DND-41 (cell line): ENCODE results near the gene FGL2.

Experiments
- ATAC-seq: fragments of 200-7000 bp; cut with Tn5 transposase; 3 replicates; pipeline ENCODE4 v1.9.1; 2021; ENCODE audit warnings: low read depth; ENCODE audit not compliant: insufficient read depth
- DNase-seq: peaks from one replicate; pipeline ENCODE4 v3.0.0-alpha.2; 2020
- H2AFZ ChIP-seq: 2 replicates; pipeline ENCODE4 v1.6.0; 2012; ENCODE audit warnings: low read depth, low read length
- H3K27ac ChIP-seq: 2 replicates; pipeline ENCODE4 v1.5.1; 2012; ENCODE audit warnings: low read length, inconsistent platforms
- H3K27me3 ChIP-seq: fragments of 200-600 bp; sonication (generic); 2 replicates; pipeline ENCODE4 v1.6.0; 2012; ENCODE audit warnings: low read length, mild to moderate bottlenecking, inconsistent platforms; ENCODE audit not compliant: insufficient read depth, poor library complexity
- H3K36me3 ChIP-seq: 2 replicates; pipeline ENCODE4 v1.5.1; 2012; ENCODE audit warnings: low read length, inconsistent platforms; ENCODE audit not compliant: insufficient read depth
- H3K4me1 ChIP-seq: 2 replicates; pipeline ENCODE4 v1.5.1; 2012; ENCODE audit warnings: mild to moderate bottlenecking, low read length; ENCODE audit not compliant: insufficient read depth
- H3K4me2 ChIP-seq: 2 replicates; pipeline ENCODE4 v1.6.0; 2012; ENCODE audit warnings: mild to moderate bottlenecking, moderate library complexity, low read length, inconsistent platforms; ENCODE audit not compliant: insufficient read depth
- H3K4me3 ChIP-seq, 2 experiments: fragments of 200-600 bp in 1 of 2; shearing (Covaris generic) in 1 of 2; 2 replicates each; pipeline ENCODE4 v1.5.1; 2012 to 2016; ENCODE audit warnings: inconsistent platforms in 2 of 2, low read length in 2 of 2, mild to moderate bottlenecking in 2 of 2, low read depth in 1 of 2, moderate library complexity in 1 of 2
- H3K79me2 ChIP-seq: 2 replicates; pipeline ENCODE4 v1.6.0; 2012; ENCODE audit warnings: low read length, inconsistent platforms; ENCODE audit not compliant: insufficient read depth
- H3K9ac ChIP-seq: 2 replicates; pipeline ENCODE4 v1.6.0; 2012; ENCODE audit warnings: low read depth, mild to moderate bottlenecking, inconsistent platforms, low read length, moderate library complexity
- H3K9me3 ChIP-seq: 2 replicates; pipeline ENCODE4 v1.5.1; 2012; ENCODE audit warnings: low read length, moderate library complexity, mild to moderate bottlenecking, inconsistent platforms; ENCODE audit not compliant: insufficient read depth, severe bottlenecking
- H4K20me1 ChIP-seq: 2 replicates; pipeline ENCODE4 v1.6.0; 2012; ENCODE audit warnings: low read length; ENCODE audit not compliant: insufficient read depth
- EZH2 ChIP-seq: IDR thresholded peaks from 3 replicates; pipeline ENCODE4 v1.6.1; 2012; ENCODE audit warnings: borderline replicate concordance, low read depth, mild to moderate bottlenecking, moderate library complexity, low read length, inconsistent platforms; ENCODE audit not compliant: severe bottlenecking
- TF ChIP-seq, protein P1 (sequence below): IDR thresholded peaks from 2 replicates; pipeline ENCODE4 v1.5.1; 2012; ENCODE audit warnings: borderline replicate concordance, low read length, moderate library complexity, mild to moderate bottlenecking; ENCODE audit not compliant: poor library complexity, severe bottlenecking; ENCODE audit errors: extremely low read depth

FGL2 gene

DNA sequence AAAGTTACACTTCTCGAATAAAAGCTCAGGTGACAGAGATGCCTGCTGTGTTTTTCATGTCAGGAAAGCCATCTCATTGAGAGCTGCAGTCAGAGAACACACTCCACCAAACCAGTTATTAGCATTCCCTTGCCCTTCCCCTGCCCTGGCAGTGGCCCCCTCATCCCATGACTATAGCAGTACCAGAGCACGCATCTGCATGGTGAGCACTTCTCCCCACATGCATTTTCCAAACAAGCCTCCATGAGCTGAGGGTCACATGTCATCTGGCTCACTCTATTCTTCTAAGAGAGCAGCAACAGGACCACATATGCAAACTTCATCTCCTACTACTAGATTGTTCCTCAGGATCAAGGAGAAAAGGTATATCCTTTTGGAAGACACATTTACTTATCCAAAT lies 42.4 kb upstream of the FGL2 start:
- H3K9me3 ChIP-seq, result no peaks in the 10 kb centered on the region
- ATAC-seq (no peak), DNase-seq (no peak)
- H3K79me2 ChIP-seq, result no peaks in the 10 kb centered on the region
- no peak overlapping the region for H2AFZ ChIP-seq
- peaks cover 20% of the 10 kb centered on the region for H3K4me1 ChIP-seq
- no peaks in the 10 kb centered on the region for H3K27me3 ChIP-seq
- H3K4me2 ChIP-seq, result no peak overlapping the region
- H3K4me3 ChIP-seq, result no peak overlapping the region
- peaks cover 22% of the 10 kb centered on the region; the same call in 1 of the 2 replicates for H3K36me3 ChIP-seq
- no peaks in the 10 kb centered on the region for H4K20me1 ChIP-seq
- TF ChIP-seq, protein P1, sequence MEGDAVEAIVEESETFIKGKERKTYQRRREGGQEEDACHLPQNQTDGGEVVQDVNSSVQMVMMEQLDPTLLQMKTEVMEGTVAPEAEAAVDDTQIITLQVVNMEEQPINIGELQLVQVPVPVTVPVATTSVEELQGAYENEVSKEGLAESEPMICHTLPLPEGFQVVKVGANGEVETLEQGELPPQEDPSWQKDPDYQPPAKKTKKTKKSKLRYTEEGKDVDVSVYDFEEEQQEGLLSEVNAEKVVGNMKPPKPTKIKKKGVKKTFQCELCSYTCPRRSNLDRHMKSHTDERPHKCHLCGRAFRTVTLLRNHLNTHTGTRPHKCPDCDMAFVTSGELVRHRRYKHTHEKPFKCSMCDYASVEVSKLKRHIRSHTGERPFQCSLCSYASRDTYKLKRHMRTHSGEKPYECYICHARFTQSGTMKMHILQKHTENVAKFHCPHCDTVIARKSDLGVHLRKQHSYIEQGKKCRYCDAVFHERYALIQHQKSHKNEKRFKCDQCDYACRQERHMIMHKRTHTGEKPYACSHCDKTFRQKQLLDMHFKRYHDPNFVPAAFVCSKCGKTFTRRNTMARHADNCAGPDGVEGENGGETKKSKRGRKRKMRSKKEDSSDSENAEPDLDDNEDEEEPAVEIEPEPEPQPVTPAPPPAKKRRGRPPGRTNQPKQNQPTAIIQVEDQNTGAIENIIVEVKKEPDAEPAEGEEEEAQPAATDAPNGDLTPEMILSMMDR, result no peak
- TF ChIP-seq EZH2, result no peak
- no peak overlapping the region for H3K9ac ChIP-seq
- H3K27ac ChIP-seq, result no peak overlapping the region

DNA sequence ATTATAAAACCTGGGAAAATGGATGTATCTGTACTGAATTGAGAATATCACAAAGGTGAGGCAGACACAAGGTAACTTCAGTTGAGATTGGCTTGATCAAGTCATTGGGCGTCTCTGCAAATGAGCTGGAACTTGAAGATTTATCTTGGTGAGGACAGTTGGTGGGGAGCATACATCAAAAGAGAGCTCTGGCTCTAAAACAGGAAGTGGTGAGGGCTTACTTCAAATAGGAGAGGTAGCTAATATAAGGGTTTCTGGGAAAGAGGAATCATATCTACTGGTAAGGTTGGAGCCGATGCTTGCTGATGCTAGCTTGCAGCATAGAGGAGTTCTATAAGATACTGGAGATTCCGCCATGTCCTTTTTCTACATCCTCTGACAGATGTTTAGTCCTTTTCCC lies 39.9 kb upstream of the FGL2 start:
- Histone ChIP-seq H3K9ac (no peak overlapping the region), H3K27ac (peak overlapping the region; percentile 70), H3K36me3 (peaks cover 25% of the 10 kb centered on the region; the same call in 1 of the 2 replicates), H2AFZ (no peak overlapping the region), H3K79me2 (no peaks in the 10 kb centered on the region), H3K9me3 (no peaks in the 10 kb centered on the region), H3K4me3 (no peak overlapping the region), H3K27me3 (no peaks in the 10 kb centered on the region), H3K4me1 (peaks cover 20% of the 10 kb centered on the region), H4K20me1 (no peaks in the 10 kb centered on the region), H3K4me2 (peak overlapping the region; percentile 17; the same call in 1 of the 2 replicates)
- ATAC-seq (peak; percentile 98), DNase-seq (peak; percentile 56)
- TF ChIP-seq EZH2, result no peak
- TF ChIP-seq, protein P1, result no peak

DNA sequence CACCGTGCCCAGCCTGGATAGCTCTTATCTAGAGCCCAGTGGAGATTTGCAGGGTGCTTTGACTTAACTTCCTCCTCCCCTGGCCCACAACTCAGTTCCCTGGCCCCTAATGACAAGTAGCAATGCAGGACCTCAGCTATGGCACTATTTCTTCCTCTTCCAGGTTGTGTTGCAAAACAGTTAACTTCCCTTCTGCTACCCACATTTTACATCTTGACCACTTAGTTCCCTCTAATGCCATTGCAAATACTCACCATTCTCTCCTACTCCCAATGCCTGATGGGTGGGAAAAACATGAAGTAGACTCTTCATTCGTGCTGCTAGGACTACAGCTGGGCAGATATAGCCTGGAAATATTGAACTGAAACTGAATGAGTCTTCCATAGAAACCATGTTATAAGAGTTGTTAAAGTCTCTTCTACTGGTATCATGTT lies 39.1 kb upstream of the FGL2 start:
- Histone ChIP-seq H2AFZ (no peak overlapping the region), H3K9me3 (no peaks in the 10 kb centered on the region), H3K4me3 (no peak overlapping the region), H3K36me3 (peaks cover 25% of the 10 kb centered on the region; the same call in 1 of the 2 replicates), H3K4me2 (no peak overlapping the region), H3K27ac (peak overlapping the region; percentile 70), H4K20me1 (no peaks in the 10 kb centered on the region), H3K4me1 (peaks cover 20% of the 10 kb centered on the region), H3K79me2 (no peaks in the 10 kb centered on the region), H3K27me3 (no peaks in the 10 kb centered on the region), H3K9ac (no peak overlapping the region)
- TF ChIP-seq EZH2, result no peak
- TF ChIP-seq, protein P1, result no peak
- ATAC-seq, result no peak
- DNase-seq, result no peak
